Hematopoietic multipotent progenitor cell (in vitro differentiated cells): ENCODE data around the gene TMEM145. TPM values are rescaled to one million over a fixed set of nuclear protein-coding genes. Genes with fewer than 3 reads are reported as not detected.

Experiments
- DNase-seq, 3 donors: peaks; one replicate each; pipeline ENCODE4 v3.0.0-alpha.2; 2011 to 2015; ENCODE audit warnings: low read depth in 2 of 3, low spot score in 2 of 3
- total RNA-seq: library from RNA; depleted of rRNA; stranded (reverse); fragments of >200 nt; gene quantifications from one replicate; pipeline ENCODE4 v1.2.3, GENCODE V29; 2012

Gene TMEM145
- total RNA-seq, 1 donor = not detected

GRCh38 chr19:42277821-42278451, 35.2 kb upstream of the TMEM145 start:
- no peak for DNase-seq

GRCh38 chr19:42278452-42279154, 34.5 kb upstream of the TMEM145 start:
- no peak for DNase-seq

GRCh38 chr19:42279155-42279901, 33.8 kb upstream of the TMEM145 start:
- DNase-seq = no peak

GRCh38 chr19:42279902-42280814, 33.0 kb upstream of the TMEM145 start:
- DNase-seq = peak; percentile 63 to 90 (median 82)

- no peak for DNase-seq
Measured at GRCh38 chr19:42280815-42281145, 32.3 kb upstream of the TMEM145 start.

- DNase-seq = peak in 1 of 3 donors; percentile 42
Measured at GRCh38 chr19:42281146-42281826, 31.8 kb upstream of the TMEM145 start.

- peak in 1 of 3 donors; percentile 54 for DNase-seq
Measured at GRCh38 chr19:42281827-42282762, 31.0 kb upstream of the TMEM145 start.

GRCh38 chr19:42282819-42283187, 30.3 kb upstream of the TMEM145 start:
- no peak for DNase-seq

GRCh38 chr19:42283188-42284065, 29.7 kb upstream of the TMEM145 start:
- peak; percentile 93 to 96 (median 96) for DNase-seq

- DNase-seq = peak in 2 of 3 donors; percentile 79 to 84
Measured at GRCh38 chr19:42284066-42284501, 29.0 kb upstream of the TMEM145 start.

- DNase-seq = peak in 1 of 3 donors; percentile 17
Measured at GRCh38 chr19:42284591-42285341, 28.3 kb upstream of the TMEM145 start.

- DNase-seq = peak in 1 of 3 donors; percentile 77
Measured at GRCh38 chr19:42285541-42285941, 27.6 kb upstream of the TMEM145 start.

- no peak for DNase-seq
Measured at GRCh38 chr19:42285988-42286348, 27.1 kb upstream of the TMEM145 start.

GRCh38 chr19:42286349-42287016, 26.6 kb upstream of the TMEM145 start:
- peak in 1 of 3 donors; percentile 77 for DNase-seq

GRCh38 chr19:42287017-42287826, 25.9 kb upstream of the TMEM145 start:
- no peak for DNase-seq

GRCh38 chr19:42287827-42288107, 25.3 kb upstream of the TMEM145 start:
- no peak for DNase-seq
